IPS-15b (cell line): ENCODE measurements around the gene MED31.
"Not testable (repeated sequence)": the region's sequence is repeated elsewhere in the genome, so short reads cannot be mapped to it uniquely, and the experiment has no call there.

Experiments
- H3K27me3 ChIP-seq: one replicate; pipeline ENCODE4 v1.6.1; 2013; ENCODE audit warnings: low read length; ENCODE audit not compliant: control insufficient read depth, insufficient read depth
- H3K36me3 ChIP-seq: one replicate; pipeline ENCODE4 v1.6.1; 2013; ENCODE audit warnings: low read length; ENCODE audit not compliant: control insufficient read depth, insufficient read depth
- H3K4me1 ChIP-seq: one replicate; pipeline ENCODE4 v1.6.1; 2013; ENCODE audit warnings: mild to moderate bottlenecking, low read length; ENCODE audit not compliant: control insufficient read depth, insufficient read depth
- H3K4me3 ChIP-seq: one replicate; pipeline ENCODE4 v1.5.1; 2013; ENCODE audit warnings: low read depth, low read length
- H3K9ac ChIP-seq: one replicate; pipeline ENCODE4 v1.6.1; 2013; ENCODE audit warnings: low read depth, mild to moderate bottlenecking, low read length
- H3K9me3 ChIP-seq: one replicate; pipeline ENCODE4 v1.6.1; 2013; ENCODE audit warnings: mild to moderate bottlenecking, low read length; ENCODE audit not compliant: control insufficient read depth, insufficient read depth

The MED31 gene

GRCh38 chr17:6661464-6661848, 10.1 kb upstream of the MED31 start:
- H3K9ac ChIP-seq = no peak overlapping the region
- no peaks in the 10 kb centered on the region for H3K9me3 ChIP-seq
- H3K27me3 ChIP-seq = peaks cover 12% of the 10 kb centered on the region
- no peak overlapping the region for H3K4me3 ChIP-seq
- no peaks in the 10 kb centered on the region for H3K36me3 ChIP-seq
- no peaks in the 10 kb centered on the region for H3K4me1 ChIP-seq

GRCh38 chr17:6660805-6661463, 9.5 kb upstream of the MED31 start:
- Histone ChIP-seq H3K36me3 (no peaks in the 10 kb centered on the region), H3K4me1 (no peaks in the 10 kb centered on the region), H3K9ac (no peak overlapping the region), H3K9me3 (no peaks in the 10 kb centered on the region), H3K4me3 (no peak overlapping the region), H3K27me3 (peaks cover 12% of the 10 kb centered on the region)

- Histone ChIP-seq H3K4me1 (peaks cover 3% of the 10 kb centered on the region), H3K27me3 (peaks cover 16% of the 10 kb centered on the region), H3K9ac (no peak overlapping the region)
Measured at GRCh38 chr17:6660101-6660500, 8.7 kb upstream of the MED31 start.

GRCh38 chr17:6658411-6658810, 7.0 kb upstream of the MED31 start:
- H3K4me3 ChIP-seq, H3K9ac ChIP-seq, H3K4me1 ChIP-seq, H3K36me3 ChIP-seq, H3K9me3 ChIP-seq: not testable (repeated sequence)
- H3K27me3 ChIP-seq = peaks cover 27% of the 10 kb centered on the region

More at GRCh38 chr17:6660101-6660500, 8.7 kb upstream of the MED31 start:
- Histone ChIP-seq H3K9me3 (no peaks in the 10 kb centered on the region), H3K36me3 (no peaks in the 10 kb centered on the region), H3K4me3 (no peak overlapping the region)

- Histone ChIP-seq H3K4me1 (peaks cover 7% of the 10 kb centered on the region), H3K36me3 (no peaks in the 10 kb centered on the region), H3K27me3 (peaks cover 30% of the 10 kb centered on the region), H3K4me3 (peak overlapping the region; percentile 66), H3K9ac (no peak overlapping the region), H3K9me3 (no peaks in the 10 kb centered on the region)
Measured at GRCh38 chr17:6657633-6658287, 6.4 kb upstream of the MED31 start.

- H3K27me3 ChIP-seq = peaks cover 30% of the 10 kb centered on the region
- H3K36me3 ChIP-seq, H3K4me1 ChIP-seq, H3K9me3 ChIP-seq, H3K9ac ChIP-seq: not testable (repeated sequence)
- H3K4me3 ChIP-seq = peak overlapping the region; percentile 66
Measured at GRCh38 chr17:6656797-6657632, 5.6 kb upstream of the MED31 start.

- Histone ChIP-seq H3K4me3 (peak overlapping the region; percentile 64), H3K27me3 (peaks cover 30% of the 10 kb centered on the region)
- H3K36me3 ChIP-seq, H3K4me1 ChIP-seq, H3K9ac ChIP-seq, H3K9me3 ChIP-seq: not testable (repeated sequence)
Measured at GRCh38 chr17:6655732-6656361, 4.4 kb upstream of the MED31 start.

- Histone ChIP-seq H3K4me3 (peak overlapping the region; percentile 64), H3K9ac (no peak overlapping the region), H3K27me3 (peaks cover 30% of the 10 kb centered on the region), H3K36me3 (no peaks in the 10 kb centered on the region), H3K4me1 (peaks cover 7% of the 10 kb centered on the region), H3K9me3 (no peaks in the 10 kb centered on the region)
Measured at GRCh38 chr17:6654841-6655731, 3.7 kb upstream of the MED31 start.

- Histone ChIP-seq H3K27me3 (peaks cover 23% of the 10 kb centered on the region), H3K36me3 (peaks cover 6% of the 10 kb centered on the region), H3K9ac (peak overlapping the region; percentile 4), H3K4me3 (peak overlapping the region; percentile 52), H3K9me3 (no peaks in the 10 kb centered on the region), H3K4me1 (peaks cover 7% of the 10 kb centered on the region)
Measured at GRCh38 chr17:6651919-6652452, 581 bp upstream of the MED31 start.

- H3K4me3 ChIP-seq = no peak overlapping the region
- peaks cover 4% of the 10 kb centered on the region for H3K27me3 ChIP-seq
- H3K4me1 ChIP-seq = no peaks in the 10 kb centered on the region
- no peaks in the 10 kb centered on the region for H3K9me3 ChIP-seq
- H3K36me3 ChIP-seq = peaks cover 6% of the 10 kb centered on the region
- H3K9ac ChIP-seq = no peak overlapping the region
Measured at GRCh38 chr17:6648181-6648580, 3.2 kb downstream of the MED31 start.
